Measurements from ENCODE around the gene ATF6. TPM values are rescaled to one million over a fixed set of nuclear protein-coding genes. Genes with fewer than 3 reads are reported as not detected.
A peak's percentile ranks its signal among the peaks of the same experiment; 100 is the strongest.

Gene ATF6
- total RNA-seq, 5 donors from 2014 or later (not counting 1 experiment from before 2014, with no cell fraction given) = 18.7 to 27.6 (median 21.9) TPM

- Histone ChIP-seq H3K4me3 (ENCODE audit: control insufficient read depth in 1 of 2, extremely low read depth in 1 of 2, low read length in 1 of 2) (no peak overlapping the region), H3K36me3 (ENCODE audit: control insufficient read depth in 2 of 2, extremely low read depth in 1 of 2, insufficient read depth in 1 of 2, low read length in 1 of 2) (peaks cover 0 to 8% of the 10 kb centered on the region in 2 donors), H3K4me1 (ENCODE audit: control insufficient read depth in 1 of 2, extremely low read depth in 1 of 2, insufficient read depth in 2 of 2, low read length in 2 of 2) (no peaks in the 10 kb centered on the region), H3K27me3 (replicated peaks in 1 of 2; ENCODE audit: control insufficient read depth in 2 of 2, extremely low read depth in 1 of 2, insufficient read depth in 2 of 2, low read length in 1 of 2) (no peaks in the 10 kb centered on the region), H3K27ac (ENCODE audit: low read length) (no peak overlapping the region), H3K9me3 (no peaks in the 10 kb centered on the region)
- DNase-seq = no peak
- no peak for ATAC-seq (replicated peaks in 1 of 4)
- Mint-ChIP-seq H3K36me3 (peaks cover 36% of the 10 kb centered on the region), H3K4me3 (no peak overlapping the region), H3K9me3 (no peaks in the 10 kb centered on the region), H3K27me3 (no peaks in the 10 kb centered on the region), H3K27ac (peak overlapping the region; percentile 27 to 85), H3K4me1 (peaks cover 35 to 47% (median 44%) of the 10 kb centered on the region in 3 donors)
- POLR2A ChIA-PET = interaction anchor here in 1 of 2 donors (0.6 kb wide), 1 partner anchor 9 kb away, joined by 3 read pairs; no protein-coding TSS in a partner anchor
- 100% methylated on average over 1 of the region's 5 CpGs for WGBS (ENCODE audit: insufficient coverage)
- CTCF ChIA-PET = no interaction called here
Measured at GRCh38 chr1:161953256-161953920, 187.3 kb downstream of the ATF6 start.

GRCh38 chr1:161954050-161954449 is 187.9 kb downstream of the ATF6 start:
- no peak for ATAC-seq (replicated peaks in 1 of 4)
- H3K36me3 ChIP-seq (ENCODE audit: control insufficient read depth in 2 of 2, extremely low read depth in 1 of 2, insufficient read depth in 1 of 2, low read length in 1 of 2) = peaks cover 0 to 13% of the 10 kb centered on the region in 2 donors
- no peak overlapping the region for H3K4me3 ChIP-seq (ENCODE audit: control insufficient read depth in 1 of 2, extremely low read depth in 1 of 2, low read length in 1 of 2)
- POLR2A ChIA-PET = no interaction called here
- Mint-ChIP-seq H3K4me1 (peaks cover 35 to 44% (median 43%) of the 10 kb centered on the region in 3 donors), H3K36me3 (peaks cover 42% of the 10 kb centered on the region), H3K27me3 (no peaks in the 10 kb centered on the region), H3K27ac (peak overlapping the region; percentile 29 to 85), H3K4me3 (peak overlapping the region in 1 of 3 donors; percentile 44), H3K9me3 (no peaks in the 10 kb centered on the region)
- H3K4me1 ChIP-seq (ENCODE audit: control insufficient read depth in 1 of 2, extremely low read depth in 1 of 2, insufficient read depth in 2 of 2, low read length in 2 of 2) = no peaks in the 10 kb centered on the region
- no peak for DNase-seq
- WGBS (ENCODE audit: insufficient coverage) = no CpG with 5 or more reads among the region's 2 CpGs
- H3K27me3 ChIP-seq (replicated peaks in 1 of 2; ENCODE audit: control insufficient read depth in 2 of 2, extremely low read depth in 1 of 2, insufficient read depth in 2 of 2, low read length in 1 of 2) = no peaks in the 10 kb centered on the region
- no peak overlapping the region for H3K27ac ChIP-seq (ENCODE audit: low read length)
- H3K9me3 ChIP-seq = no peaks in the 10 kb centered on the region
- CTCF ChIA-PET = no interaction called here

- DNase-seq = no peak
- Mint-ChIP-seq H3K9me3 (no peaks in the 10 kb centered on the region), H3K36me3 (peaks cover 43% of the 10 kb centered on the region), H3K4me1 (peaks cover 35 to 44% (median 42%) of the 10 kb centered on the region in 3 donors), H3K27me3 (no peaks in the 10 kb centered on the region), H3K27ac (peak overlapping the region in 1 of 2 donors; percentile 85), H3K4me3 (peak overlapping the region in 1 of 3 donors; percentile 44)
- Histone ChIP-seq H3K27me3 (replicated peaks in 1 of 2; ENCODE audit: control insufficient read depth in 2 of 2, extremely low read depth in 1 of 2, insufficient read depth in 2 of 2, low read length in 1 of 2) (no peaks in the 10 kb centered on the region), H3K27ac (ENCODE audit: low read length) (no peak overlapping the region), H3K4me1 (ENCODE audit: control insufficient read depth in 1 of 2, extremely low read depth in 1 of 2, insufficient read depth in 2 of 2, low read length in 2 of 2) (no peaks in the 10 kb centered on the region), H3K36me3 (ENCODE audit: control insufficient read depth in 2 of 2, extremely low read depth in 1 of 2, insufficient read depth in 1 of 2, low read length in 1 of 2) (peaks cover 0 to 15% of the 10 kb centered on the region in 2 donors), H3K9me3 (no peaks in the 10 kb centered on the region), H3K4me3 (ENCODE audit: control insufficient read depth in 1 of 2, extremely low read depth in 1 of 2, low read length in 1 of 2) (no peak overlapping the region)
- CTCF ChIA-PET = no interaction called here
- no peak for ATAC-seq (replicated peaks in 1 of 4)
- POLR2A ChIA-PET = no interaction called here
Measured at GRCh38 chr1:161954466-161954865, 188.3 kb downstream of the ATF6 start.

- no peaks in the 10 kb centered on the region for H3K27me3 Mint-ChIP-seq
- H3K27ac Mint-ChIP-seq = no peak overlapping the region
- Histone ChIP-seq H3K9me3 (no peaks in the 10 kb centered on the region), H3K27ac (ENCODE audit: low read length) (no peak overlapping the region), H3K36me3 (ENCODE audit: control insufficient read depth in 2 of 2, extremely low read depth in 1 of 2, insufficient read depth in 1 of 2, low read length in 1 of 2) (peaks cover 0 to 18% of the 10 kb centered on the region in 2 donors), H3K4me3 (ENCODE audit: control insufficient read depth in 1 of 2, extremely low read depth in 1 of 2, low read length in 1 of 2) (no peak overlapping the region), H3K27me3 (replicated peaks in 1 of 2; ENCODE audit: control insufficient read depth in 2 of 2, extremely low read depth in 1 of 2, insufficient read depth in 2 of 2, low read length in 1 of 2) (no peaks in the 10 kb centered on the region), H3K4me1 (ENCODE audit: control insufficient read depth in 1 of 2, extremely low read depth in 1 of 2, insufficient read depth in 2 of 2, low read length in 2 of 2) (no peaks in the 10 kb centered on the region)
- H3K9me3 Mint-ChIP-seq = no peaks in the 10 kb centered on the region
- CTCF ChIA-PET = no interaction called here
- DNase-seq (no peak), ATAC-seq (replicated peaks in 1 of 4) (no peak)
- H3K4me3 Mint-ChIP-seq = no peak overlapping the region
- H3K4me1 Mint-ChIP-seq = peaks cover 35 to 51% (median 45%) of the 10 kb centered on the region in 3 donors
- POLR2A ChIA-PET = no interaction called here
- no CpG with 5 or more reads among the region's 2 CpGs for WGBS (ENCODE audit: insufficient coverage)
- peaks cover 43% of the 10 kb centered on the region for H3K36me3 Mint-ChIP-seq
Measured at GRCh38 chr1:161955606-161956005, 189.5 kb downstream of the ATF6 start.

GRCh38 chr1:161956097-161956496 is 190.0 kb downstream of the ATF6 start:
- Mint-ChIP-seq H3K4me1 (peaks cover 39 to 56% (median 47%) of the 10 kb centered on the region in 3 donors), H3K27ac (no peak overlapping the region), H3K36me3 (peaks cover 39% of the 10 kb centered on the region), H3K9me3 (no peaks in the 10 kb centered on the region), H3K4me3 (no peak overlapping the region), H3K27me3 (no peaks in the 10 kb centered on the region)
- DNase-seq = no peak
- Histone ChIP-seq H3K9me3 (no peaks in the 10 kb centered on the region), H3K27me3 (replicated peaks in 1 of 2; ENCODE audit: control insufficient read depth in 2 of 2, extremely low read depth in 1 of 2, insufficient read depth in 2 of 2, low read length in 1 of 2) (no peaks in the 10 kb centered on the region), H3K4me3 (ENCODE audit: control insufficient read depth in 1 of 2, extremely low read depth in 1 of 2, low read length in 1 of 2) (no peak overlapping the region), H3K36me3 (ENCODE audit: control insufficient read depth in 2 of 2, extremely low read depth in 1 of 2, insufficient read depth in 1 of 2, low read length in 1 of 2) (peaks cover 0 to 18% of the 10 kb centered on the region in 2 donors), H3K4me1 (ENCODE audit: control insufficient read depth in 1 of 2, extremely low read depth in 1 of 2, insufficient read depth in 2 of 2, low read length in 2 of 2) (no peaks in the 10 kb centered on the region), H3K27ac (ENCODE audit: low read length) (no peak overlapping the region)
- WGBS (ENCODE audit: insufficient coverage) = 100% methylated on average over 1 of the region's 4 CpGs
- ChIA-PET CTCF (interaction anchor here in 1 of 2 donors (1.0 kb wide), 1 partner anchor 17 kb away, joined by 3 read pairs; no protein-coding TSS in a partner anchor), POLR2A (no interaction called here)
- no peak for ATAC-seq (replicated peaks in 1 of 4)

- no peak overlapping the region for H3K4me3 Mint-ChIP-seq
- no peaks in the 10 kb centered on the region for H3K27me3 Mint-ChIP-seq
- WGBS (ENCODE audit: insufficient coverage) = 100% methylated on average over 1 of the region's 3 CpGs
- peaks cover 47 to 58% (median 49%) of the 10 kb centered on the region in 3 donors for H3K4me1 Mint-ChIP-seq
- Histone ChIP-seq H3K4me3 (ENCODE audit: control insufficient read depth in 1 of 2, extremely low read depth in 1 of 2, low read length in 1 of 2) (no peak overlapping the region), H3K27ac (ENCODE audit: low read length) (no peak overlapping the region), H3K36me3 (ENCODE audit: control insufficient read depth in 2 of 2, extremely low read depth in 1 of 2, insufficient read depth in 1 of 2, low read length in 1 of 2) (peaks cover 0 to 18% of the 10 kb centered on the region in 2 donors), H3K4me1 (ENCODE audit: control insufficient read depth in 1 of 2, extremely low read depth in 1 of 2, insufficient read depth in 2 of 2, low read length in 2 of 2) (no peaks in the 10 kb centered on the region), H3K9me3 (no peaks in the 10 kb centered on the region), H3K27me3 (replicated peaks in 1 of 2; ENCODE audit: control insufficient read depth in 2 of 2, extremely low read depth in 1 of 2, insufficient read depth in 2 of 2, low read length in 1 of 2) (no peaks in the 10 kb centered on the region)
- POLR2A ChIA-PET = no interaction called here
- CTCF ChIA-PET = interaction anchor here in 1 of 2 donors (1.0 kb wide), 1 partner anchor 18 kb away, joined by 3 read pairs; no protein-coding TSS in a partner anchor
- DNase-seq (no peak), ATAC-seq (replicated peaks in 1 of 4) (no peak)
- H3K36me3 Mint-ChIP-seq = peaks cover 34% of the 10 kb centered on the region
- no peaks in the 10 kb centered on the region for H3K9me3 Mint-ChIP-seq
- H3K27ac Mint-ChIP-seq = no peak overlapping the region
Measured at GRCh38 chr1:161956930-161957329, 190.8 kb downstream of the ATF6 start.
